Measurements from ENCODE around the gene MED10.

- TF ChIP-seq POLR2AphosphoS5 (IDR thresholded peaks at IDR 0.05) (no peak), CTCF (IDR thresholded peaks at IDR 0.05) (no peak), EP300 (IDR thresholded peaks at IDR 0.05) (no peak)
Observed at GRCh38 chr5:6395102-6395445, 16.7 kb upstream of the MED10 start.
